Smooth muscle cell (in vitro differentiated cells): ENCODE data around the gene LRP1B. TPM values are rescaled to one million over a fixed set of nuclear protein-coding genes. Genes with fewer than 3 reads are reported as not detected.

Experiments used
- DNase-seq: peaks from one replicate; lab custom pipeline; 2025; ENCODE audit not compliant: unreplicated experiment; lab: John Stamatoyannopoulos, UW
- H2AFZ ChIP-seq: fragments of 200-600 bp; sonication (generic); 2 replicates; pipeline ENCODE4 v1.6.0; 2016; ENCODE audit warnings: antibody characterized with exemption, low read depth, mild to moderate bottlenecking
- H3F3A ChIP-seq: fragments of 200-600 bp; sonication (generic); 2 replicates; pipeline ENCODE4 v1.6.0; 2017; ENCODE audit warnings: antibody characterized with exemption, low read depth
- H3K27ac ChIP-seq: fragments of 200-600 bp; sonication (generic); 2 replicates; pipeline ENCODE4 v1.5.1; 2016; ENCODE audit warnings: low read depth, mild to moderate bottlenecking
- H3K27me3 ChIP-seq: fragments of 200-600 bp; sonication (generic); 2 replicates; pipeline ENCODE4 v1.6.1; 2016; ENCODE audit warnings: low read depth, mild to moderate bottlenecking
- H3K36me3 ChIP-seq: fragments of 200-600 bp; sonication (generic); 2 replicates; pipeline ENCODE4 v1.5.1; 2016; ENCODE audit warnings: low read depth
- H3K4me1 ChIP-seq: fragments of 200-600 bp; sonication (generic); 2 replicates; pipeline ENCODE4 v1.5.1; 2016; ENCODE audit warnings: low read depth
- H3K4me2 ChIP-seq: fragments of 200-600 bp; sonication (generic); 2 replicates; pipeline ENCODE4 v1.6.0; 2016; ENCODE audit warnings: mild to moderate bottlenecking
- H3K4me3 ChIP-seq: fragments of 200-600 bp; sonication (generic); 2 replicates; pipeline ENCODE4 v1.5.1; 2016; ENCODE audit warnings: mild to moderate bottlenecking
- H3K79me2 ChIP-seq: fragments of 200-600 bp; sonication (generic); 2 replicates; pipeline ENCODE4 v1.6.0; 2016; ENCODE audit warnings: low read depth, mild to moderate bottlenecking
- H3K9ac ChIP-seq: fragments of 200-600 bp; sonication (generic); 2 replicates; pipeline ENCODE4 v1.6.0; 2016; ENCODE audit warnings: low read depth
- H3K9me3 ChIP-seq: fragments of 200-600 bp; sonication (generic); replicated peaks from 2 replicates; pipeline ENCODE4 v1.5.1; 2016; ENCODE audit warnings: low read depth
- H4K20me1 ChIP-seq: fragments of 200-600 bp; sonication (generic); 2 replicates; pipeline ENCODE4 v1.6.0; 2016; ENCODE audit warnings: low read depth
- CTCF ChIP-seq: fragments of 200-600 bp; sonication (generic); IDR thresholded peaks from 2 replicates; pipeline ENCODE4 v1.5.1; 2017; ENCODE audit warnings: borderline replicate concordance, mild to moderate bottlenecking, antibody characterized with exemption; ENCODE audit not compliant: insufficient read depth, poor library complexity, severe bottlenecking
- WGBS: methylation state at CpG from one replicate; pipeline ENCODE4 v1.1.7; 2016; ENCODE audit warnings: low lambda C conversion rate; 5-methylcytosine and 5-hydroxymethylcytosine counted together
- polyA plus RNA-seq: library from polyadenylated mRNA; unstranded; fragments of >200 nt; fragmentation: Nextera tagmentation; extraction: Ambion mirVana; gene quantifications from 2 replicates; pipeline ENCODE4 v1.2.1, GENCODE V29; 2016
- total RNA-seq: library from RNA; depleted of rRNA; stranded (reverse); fragments of >200 nt; gene quantifications from 2 replicates; pipeline ENCODE4 v1.2.3, GENCODE V29; 2014

Gene LRP1B
- total and polyA plus RNA-seq, 2 experiments from 2014 or later: 0.08 to 2.9 TPM

DNA sequence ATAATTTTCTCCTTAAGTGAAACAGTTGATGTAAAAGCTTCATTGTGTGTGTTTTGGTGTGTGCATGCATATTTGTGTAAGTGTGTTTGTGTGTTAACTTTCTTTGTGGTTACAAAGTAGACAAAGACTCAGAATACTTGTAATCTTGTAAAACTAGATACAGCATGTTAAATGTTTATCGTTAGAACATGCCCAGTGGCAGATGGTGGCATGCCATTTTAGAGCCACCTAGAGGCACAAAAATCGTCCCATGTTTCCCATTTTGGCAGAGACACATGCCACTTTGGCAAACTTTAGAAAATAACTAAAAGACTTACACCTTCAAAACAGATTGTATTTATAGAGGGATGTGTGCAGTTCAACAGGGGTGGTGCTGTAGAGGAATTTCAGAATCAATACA is 224.1 kb downstream of the LRP1B start:
- no peak for TF ChIP-seq CTCF
- Histone ChIP-seq H3F3A (no peaks in the 10 kb centered on the region), H3K27ac (no peak overlapping the region), H3K27me3 (no peaks in the 10 kb centered on the region), H3K9me3 (no peaks in the 10 kb centered on the region), H2AFZ (no peak overlapping the region), H3K4me1 (no peaks in the 10 kb centered on the region), H3K79me2 (no peaks in the 10 kb centered on the region), H3K36me3 (no peaks in the 10 kb centered on the region), H3K4me2 (no peak overlapping the region), H4K20me1 (no peaks in the 10 kb centered on the region), H3K4me3 (no peak overlapping the region), H3K9ac (no peak overlapping the region)
- WGBS: 68% methylated on average over 2 of the region's 2 CpGs
- DNase-seq: no peak

DNA sequence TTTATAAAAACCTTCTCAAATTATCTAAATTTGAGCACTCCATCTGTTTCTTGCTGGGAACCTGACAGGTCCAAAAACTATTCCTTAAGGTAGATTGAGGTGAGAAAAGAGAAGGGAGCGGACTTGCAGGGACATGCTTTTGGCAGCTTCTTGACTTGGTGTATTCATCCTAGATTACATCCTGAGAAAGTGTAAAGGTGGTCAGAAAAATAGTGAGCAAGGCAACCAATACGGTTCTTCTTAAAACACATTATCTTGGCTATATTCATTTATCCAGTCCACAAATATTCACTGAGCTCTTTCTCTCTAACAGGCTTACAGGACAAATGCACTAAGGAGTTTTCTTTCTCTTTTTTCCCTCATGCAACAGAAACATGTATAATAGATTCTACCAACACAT is 230.0 kb downstream of the LRP1B start:
- no peak for DNase-seq
- Histone ChIP-seq H3K27ac (no peak overlapping the region), H3K9ac (no peak overlapping the region), H3K79me2 (no peaks in the 10 kb centered on the region), H4K20me1 (no peaks in the 10 kb centered on the region), H2AFZ (no peak overlapping the region), H3F3A (no peaks in the 10 kb centered on the region), H3K36me3 (no peaks in the 10 kb centered on the region), H3K9me3 (no peaks in the 10 kb centered on the region), H3K4me1 (no peaks in the 10 kb centered on the region), H3K27me3 (no peaks in the 10 kb centered on the region), H3K4me2 (no peak overlapping the region), H3K4me3 (no peak overlapping the region)
- 85% methylated on average over 2 of the region's 2 CpGs for WGBS
- TF ChIP-seq CTCF: no peak

- Histone ChIP-seq H3K27ac (no peak overlapping the region), H3K9me3 (no peaks in the 10 kb centered on the region), H2AFZ (no peak overlapping the region), H3K27me3 (no peaks in the 10 kb centered on the region), H3K9ac (no peak overlapping the region), H3F3A (no peaks in the 10 kb centered on the region), H3K4me3 (no peak overlapping the region), H3K4me2 (no peak overlapping the region), H3K4me1 (no peaks in the 10 kb centered on the region), H3K79me2 (no peaks in the 10 kb centered on the region), H3K36me3 (no peaks in the 10 kb centered on the region), H4K20me1 (no peaks in the 10 kb centered on the region)
- DNase-seq: no peak
- 85% methylated on average over 4 of the region's 4 CpGs for WGBS
- TF ChIP-seq CTCF: no peak
These were observed 231.1 kb downstream of the LRP1B start for GRCh38 chr2:141899740-141900139.

DNA sequence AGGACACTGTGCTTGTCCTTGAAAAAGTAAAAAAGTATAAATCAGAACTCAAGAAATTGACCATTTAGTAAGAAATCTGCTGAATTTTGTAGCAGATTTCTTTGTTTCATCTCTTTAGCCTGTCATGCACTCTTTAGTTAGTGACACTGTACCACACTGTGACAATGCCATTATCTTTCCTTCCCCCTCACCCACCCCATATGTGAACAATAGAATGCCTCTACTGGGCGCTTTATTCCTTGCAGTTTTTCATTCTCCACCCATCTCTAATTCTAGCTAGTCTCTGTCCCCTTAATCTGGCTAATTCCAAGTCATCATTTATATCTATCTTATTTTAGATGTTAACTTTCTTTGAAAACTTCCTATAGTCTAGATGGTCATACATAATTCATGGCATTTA is 241.0 kb downstream of the LRP1B start:
- H3K27me3 ChIP-seq: no peaks in the 10 kb centered on the region
- no peak overlapping the region for H3K27ac ChIP-seq
- no peak overlapping the region for H2AFZ ChIP-seq
- no peak overlapping the region for H3K4me3 ChIP-seq
- no peaks in the 10 kb centered on the region for H3K4me1 ChIP-seq
- H3F3A ChIP-seq: no peaks in the 10 kb centered on the region
- no peaks in the 10 kb centered on the region for H3K9me3 ChIP-seq
- H4K20me1 ChIP-seq: no peaks in the 10 kb centered on the region
- H3K79me2 ChIP-seq: no peaks in the 10 kb centered on the region
- no peak overlapping the region for H3K9ac ChIP-seq
- DNase-seq: no peak
- no peaks in the 10 kb centered on the region for H3K36me3 ChIP-seq
- no peak overlapping the region for H3K4me2 ChIP-seq
- 100% methylated on average over 1 of the region's 1 CpG for WGBS
- TF ChIP-seq CTCF: no peak
